IMR-90 (cell line): ENCODE measurements around the gene TRMT1. TPM values are rescaled to one million over a fixed set of nuclear protein-coding genes. Genes with fewer than 3 reads are reported as not detected.

Experiments used
- ATAC-seq: fragments of 200-7000 bp; cut with Tn5 transposase; 2 replicates; pipeline ENCODE4 v1.9.1; 2020; ENCODE audit warnings: low read depth, mild to moderate bottlenecking, moderate library complexity
- BruUV-seq: library from RNA; stranded (reverse); fragments of 400-500 nt; replicated peaks from 2 replicates; lab custom pipeline; 2021; lab: Mats Ljungman, UMichigan
- CTCF ChIA-PET: fragments of 300-600 bp; formaldehyde crosslinking; extraction: SDS; loops from one replicate; lab custom pipeline; 2021; ENCODE audit warnings: antibody characterized with exemption; lab: Yijun Ruan, JAX
- POLR2A ChIA-PET: fragments of 300-600 bp; sonication (Branson Sonifier 250); formaldehyde crosslinking; loops from one replicate; lab custom pipeline; 2022; ENCODE audit warnings: antibody characterized with exemption; ENCODE audit not compliant: unreplicated experiment; lab: Charles Lee
- DNase-seq: peaks from one replicate; pipeline ENCODE4 v3.0.0; 2013
- H2AFZ ChIP-seq: replicated peaks from 2 replicates; pipeline ENCODE3; 2013; ENCODE audit warnings: low read length, mild to moderate bottlenecking; ENCODE audit not compliant: poor library complexity
- H2AK5ac ChIP-seq: 2 replicates; pipeline ENCODE4 v1.6.1; 2013; ENCODE audit warnings: low read depth, low read length, inconsistent platforms
- H2AK9ac ChIP-seq: replicated peaks from 2 replicates; pipeline ENCODE3; 2013; ENCODE audit warnings: mild to moderate bottlenecking, low read depth, low read length, moderate library complexity; ENCODE audit not compliant: poor library complexity
- H2BK120ac ChIP-seq: 2 replicates; pipeline ENCODE4 v1.6.1; 2013; ENCODE audit warnings: low read depth, low read length, inconsistent platforms
- H2BK15ac ChIP-seq: 3 replicates; pipeline ENCODE4 v1.6.1; 2013; ENCODE audit warnings: low read depth, low read length, inconsistent platforms
- H2BK20ac ChIP-seq: 2 replicates; pipeline ENCODE4 v1.6.1; 2013; ENCODE audit warnings: low read depth, mild to moderate bottlenecking, inconsistent platforms, low read length, moderate library complexity
- H2BK5ac ChIP-seq: 2 replicates; pipeline ENCODE4 v1.6.1; 2013; ENCODE audit warnings: mild to moderate bottlenecking, low read depth, low read length, inconsistent platforms; ENCODE audit not compliant: poor library complexity, severe bottlenecking
- H3K14ac ChIP-seq: replicated peaks from 2 replicates; pipeline ENCODE4 v1.6.1; 2013; ENCODE audit warnings: low read depth, low read length, inconsistent platforms
- H3K18ac ChIP-seq: 2 replicates; pipeline ENCODE4 v1.6.1; 2013; ENCODE audit warnings: low read depth, low read length, control low read depth
- H3K23ac ChIP-seq: 2 replicates; pipeline ENCODE4 v1.6.1; 2013; ENCODE audit warnings: low read depth, low read length, inconsistent platforms
- H3K27ac ChIP-seq: 2 replicates; pipeline ENCODE4 v1.5.1; 2013; ENCODE audit warnings: mild to moderate bottlenecking, control low read depth, low read length; ENCODE audit not compliant: insufficient read depth
- H3K27me3 ChIP-seq: 2 replicates; pipeline ENCODE4 v1.6.1; 2013; ENCODE audit warnings: low read length; ENCODE audit not compliant: control insufficient read depth, insufficient read depth
- H3K36me3 ChIP-seq: 2 replicates; pipeline ENCODE4 v1.6.1; 2013; ENCODE audit warnings: low read length, mixed read lengths; ENCODE audit not compliant: control insufficient read depth, insufficient read depth
- H3K4ac ChIP-seq: 2 replicates; pipeline ENCODE4 v1.6.1; 2013; ENCODE audit warnings: low read depth, low read length, inconsistent platforms
- H3K4me1 ChIP-seq: 2 replicates; pipeline ENCODE4 v1.6.1; 2013; ENCODE audit warnings: low read length, mixed read lengths; ENCODE audit not compliant: control insufficient read depth, insufficient read depth
- H3K4me2 ChIP-seq: 2 replicates; pipeline ENCODE4 v1.6.1; 2013; ENCODE audit warnings: low read depth, mild to moderate bottlenecking, control low read depth, low read length, moderate library complexity
- H3K4me3 ChIP-seq: 2 replicates; pipeline ENCODE4 v1.5.1; 2013; ENCODE audit warnings: low read depth, mild to moderate bottlenecking, control low read depth, low read length, moderate library complexity; ENCODE audit not compliant: insufficient read depth
- H3K56ac ChIP-seq: 2 replicates; pipeline ENCODE4 v1.6.1; 2013; ENCODE audit warnings: low read length, inconsistent platforms; ENCODE audit not compliant: insufficient read depth; ENCODE audit errors: extremely low read depth
- H3K79me1 ChIP-seq, 2 experiments: 2 replicates each; pipeline ENCODE4 v1.6.1; 2013; ENCODE audit warnings: low read length in 2 of 2, inconsistent platforms in 1 of 2, low read depth in 1 of 2
- H3K9ac ChIP-seq: 2 replicates; pipeline ENCODE4 v1.6.1; 2013; ENCODE audit warnings: low read depth, low read length, control low read depth
- H3K9me1 ChIP-seq: 2 replicates; pipeline ENCODE4 v1.6.1; 2013; ENCODE audit warnings: low read length, inconsistent platforms; ENCODE audit not compliant: insufficient read depth
- H3K9me3 ChIP-seq: 2 replicates; pipeline ENCODE4 v1.6.1; 2013; ENCODE audit warnings: low read length; ENCODE audit not compliant: control insufficient read depth, insufficient read depth
- H4K20me1 ChIP-seq: 2 replicates; pipeline ENCODE4 v1.6.1; 2013; ENCODE audit warnings: low read length, inconsistent platforms; ENCODE audit not compliant: insufficient read depth
- H4K5ac ChIP-seq: 2 replicates; pipeline ENCODE4 v1.6.1; 2013; ENCODE audit warnings: mild to moderate bottlenecking, low read depth, low read length, control low read depth
- H4K8ac ChIP-seq, 2 experiments: 2 replicates each; pipeline ENCODE4 v1.6.1; 2013; ENCODE audit warnings: low read depth in 2 of 2, low read length in 2 of 2, control low read depth in 1 of 2, inconsistent platforms in 1 of 2
- H4K91ac ChIP-seq: 2 replicates; pipeline ENCODE4 v1.6.1; 2013; ENCODE audit warnings: low read depth, low read length, inconsistent platforms; ENCODE audit not compliant: insufficient read depth
- MAZ ChIP-seq: IDR thresholded peaks from 2 replicates; pipeline ENCODE4 v1.6.1; 2012; ENCODE audit warnings: low read depth, mild to moderate bottlenecking, low read length, improper control_type of control experiment, moderate library complexity, borderline replicate concordance
- RCOR1 ChIP-seq: IDR thresholded peaks from 2 replicates; pipeline ENCODE4 v1.6.1; 2012; ENCODE audit warnings: mild to moderate bottlenecking, low read length, improper control_type of control experiment; ENCODE audit not compliant: insufficient replicate concordance
- USF2 ChIP-seq: fragments of 150-350 bp; IDR thresholded peaks from 2 replicates; pipeline ENCODE4 v1.6.1; 2017; ENCODE audit warnings: mild to moderate bottlenecking, antibody characterized with exemption, low read length, low read depth
- WGBS, 2 experiments: methylation state at CpG; one replicate each; pipeline versions ENCODE4 v1.1.5 to v1.1.7; 2013; ENCODE audit warnings: missing lambda C conversion rate in 2 of 2; ENCODE audit not compliant: insufficient read length in 1 of 2; ENCODE audit errors: extremely low coverage in 2 of 2; 5-methylcytosine and 5-hydroxymethylcytosine counted together
- dilution Hi-C: fragments of 300-500 bp; cut with HindIII; formaldehyde crosslinking; loops from one replicate; pipeline ENCODE4 v1.14.3; 2018; ENCODE audit warnings: low sequenced_read_pairs; ENCODE audit not compliant: unreplicated experiment
- in situ Hi-C: fragments of 300-500 bp; cut with MboI; formaldehyde crosslinking; loops from 3 replicates; pipeline ENCODE4 v1.14.3; 2019; ENCODE audit warnings: low sequenced_read_pairs, inconsistent platforms, mixed read lengths
- intact Hi-C: fragments of 100-400 bp; cut with micrococcal nuclease; formaldehyde crosslinking; loops from 2 replicates; pipeline ENCODE4 v1.10.0; 2022
- polyA plus RNA-seq, 3 experiments: library from polyadenylated mRNA; depleted of rRNA; stranded (reverse); fragments of >200 nt; gene quantifications; 2 replicates each; pipeline ENCODE4 v1.2.3, GENCODE V29; 2012; ENCODE audit warnings: low replicate concordance in 1 of 3
- total RNA-seq: library from RNA; depleted of rRNA; stranded (reverse); fragments of >200 nt; gene quantifications from 2 replicates; pipeline ENCODE4 v1.2.3, GENCODE V29; 2012

TRMT1 gene
- total and polyA plus RNA-seq, 2 of the 4 experiments (the other 2 are of a cell fraction): 28.3 to 56.0 TPM

DNA sequence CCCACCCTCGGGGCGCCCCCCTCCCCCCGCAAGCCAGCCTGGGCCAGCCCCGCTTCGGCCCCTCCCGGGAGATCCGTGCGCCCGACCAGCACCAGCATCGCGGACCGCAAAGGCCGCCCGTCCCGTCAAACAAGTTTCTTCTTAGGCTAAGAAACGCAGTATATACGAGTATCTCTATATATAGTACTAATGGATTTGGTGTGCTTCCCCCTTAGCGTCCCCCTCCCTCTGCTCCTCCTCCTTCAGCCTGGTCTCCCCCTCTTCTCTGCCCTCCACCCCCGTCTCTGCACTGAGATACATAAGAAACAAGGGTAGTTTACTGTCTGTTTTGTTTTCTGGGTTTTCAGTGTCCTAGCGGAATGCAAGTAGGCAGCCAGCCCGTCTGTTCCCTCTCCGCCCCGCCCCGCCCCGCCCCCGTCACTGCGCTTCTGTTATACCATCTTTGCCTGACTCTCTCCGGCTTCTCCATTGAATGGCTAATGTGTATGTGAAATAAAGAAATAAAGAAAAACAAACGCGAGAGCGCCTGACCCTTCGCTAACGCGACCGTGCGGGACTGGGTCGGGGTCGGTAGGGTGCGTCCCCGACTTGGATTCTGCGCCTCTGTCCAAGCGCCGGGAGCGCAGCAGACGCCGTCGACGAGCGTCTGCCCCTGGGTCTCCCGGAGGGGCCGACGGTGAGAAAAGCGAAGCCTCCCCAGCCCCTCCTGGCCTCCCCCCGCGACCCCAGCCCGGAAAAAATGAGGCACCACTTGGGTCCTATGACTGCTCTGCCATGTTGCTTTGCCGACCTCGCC is 18.1 kb downstream of the TRMT1 start:
- DNase-seq: no peak
- ChIA-PET POLR2A (no interaction called here), CTCF (no interaction called here)
- Histone ChIP-seq H2BK5ac (no peak overlapping the region), H3K36me3 (peaks cover 6% of the 10 kb centered on the region; the same call in 1 of the 2 replicates), H3K27me3 (no peaks in the 10 kb centered on the region), H2AFZ (no peak overlapping the region), H2BK20ac (no peak overlapping the region), H3K18ac (no peak overlapping the region), H4K91ac (no peak overlapping the region), H2BK15ac (no peak overlapping the region), H3K9ac (no peak overlapping the region), H4K8ac (no peak overlapping the region), H3K56ac (no peak overlapping the region), H3K23ac (no peak overlapping the region), H3K9me3 (no peaks in the 10 kb centered on the region), H4K5ac (no peak overlapping the region), H3K14ac (no peak overlapping the region), H3K27ac (no peak overlapping the region), H3K4me1 (peaks cover 12% of the 10 kb centered on the region), H3K4me3 (no peak overlapping the region), H2AK9ac (no peak overlapping the region), H2BK120ac (no peak overlapping the region), H3K79me1 (peaks cover 0 to 17% of the 10 kb centered on the region in 2 experiments; a peak in 1 of 4 replicates), H3K4ac (no peak overlapping the region), H3K9me1 (0 out of 2 replicates have a peak, but pooled peaks cover 4% of the 10 kb centered on the region), H2AK5ac (no peak overlapping the region), H4K20me1 (peaks cover 6% of the 10 kb centered on the region), H3K4me2 (no peak overlapping the region)
- TF ChIP-seq RCOR1 (no peak), MAZ (no peak), USF2 (no peak)
- BruUV-seq: no TSS peak
- 39% methylated on average over 4 of the region's 58 CpGs; no CpG with 5 or more reads in 1 of the 2 experiments for WGBS, 2 experiments
- no peak for ATAC-seq
- intact Hi-C loops (no loop called here), dilution Hi-C loops (no loop called here), in situ Hi-C loops (no loop called here)
